Omental fat pad (tissue), 4 donors: ENCODE measurements around the gene VIPR2. TPM values are rescaled to one million over a fixed set of nuclear protein-coding genes. Genes with fewer than 3 reads are reported as not detected.

Experiments
- ATAC-seq: fragments of 150-250 bp; one replicate; pipeline ENCODE4 v1.9.1; 2016; ENCODE audit warnings: mild to moderate bottlenecking, moderate library complexity; ENCODE audit not compliant: low FRiP score
- DNase-seq: peaks from one replicate; pipeline ENCODE4 v3.0.0-alpha.2; 2019; ENCODE audit warnings: low spot score
- total RNA-seq, 4 donors: library from RNA; depleted of rRNA; stranded (reverse); fragments of >200 nt; gene quantifications; one replicate each; pipeline ENCODE4 v1.1.0, GENCODE V29; 2016
- TF ChIP-seq, protein P1 (sequence below), 3 donors: fragments of 450-650 bp; IDR thresholded peaks; one replicate each; pipeline ENCODE4 v1.5.1; 2016 to 2017; ENCODE audit warnings: antibody characterized with exemption in 3 of 3, mild to moderate bottlenecking in 3 of 3, moderate library complexity in 2 of 3

The VIPR2 gene
- total RNA-seq, 4 donors from 2014 or later: 3.6 to 71.0 (median 24.6) TPM

DNA sequence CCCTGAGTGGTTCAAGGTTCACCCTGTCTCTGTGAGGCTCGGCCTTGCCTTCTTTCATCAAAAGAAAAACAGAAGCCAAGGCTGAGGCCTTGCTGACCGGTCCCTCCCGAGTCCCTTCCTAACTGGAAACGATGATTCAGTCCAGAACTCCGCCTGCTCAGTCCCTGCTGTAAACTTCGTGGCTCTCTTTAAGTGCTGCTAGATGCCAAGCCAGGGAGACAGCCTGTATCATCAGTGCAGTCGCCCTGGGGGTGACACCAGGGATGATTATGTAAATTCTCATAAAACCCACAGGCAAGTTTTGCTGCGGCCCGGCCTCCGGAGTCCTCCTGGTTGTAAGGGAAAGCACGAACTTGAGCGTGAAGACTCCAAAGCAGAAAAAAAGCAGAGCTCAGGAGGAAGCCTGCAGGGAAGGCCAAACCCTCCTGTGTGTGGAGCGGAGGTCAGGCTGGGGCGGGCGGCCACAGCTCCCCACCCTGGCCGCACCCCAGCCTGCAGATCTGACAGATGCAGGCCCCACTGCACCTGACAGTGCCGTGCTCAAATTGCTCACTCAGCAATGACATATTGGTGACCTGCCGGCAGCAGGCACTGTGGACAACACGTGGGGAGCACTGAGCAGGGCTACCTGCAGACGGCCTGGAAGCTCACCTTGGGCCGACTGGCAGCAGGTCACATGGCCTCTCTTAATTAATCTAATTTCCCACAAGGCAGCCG is 164.9 kb downstream of the VIPR2 start:
- no peak for DNase-seq
- no peak for ATAC-seq
- TF ChIP-seq, protein P1, sequence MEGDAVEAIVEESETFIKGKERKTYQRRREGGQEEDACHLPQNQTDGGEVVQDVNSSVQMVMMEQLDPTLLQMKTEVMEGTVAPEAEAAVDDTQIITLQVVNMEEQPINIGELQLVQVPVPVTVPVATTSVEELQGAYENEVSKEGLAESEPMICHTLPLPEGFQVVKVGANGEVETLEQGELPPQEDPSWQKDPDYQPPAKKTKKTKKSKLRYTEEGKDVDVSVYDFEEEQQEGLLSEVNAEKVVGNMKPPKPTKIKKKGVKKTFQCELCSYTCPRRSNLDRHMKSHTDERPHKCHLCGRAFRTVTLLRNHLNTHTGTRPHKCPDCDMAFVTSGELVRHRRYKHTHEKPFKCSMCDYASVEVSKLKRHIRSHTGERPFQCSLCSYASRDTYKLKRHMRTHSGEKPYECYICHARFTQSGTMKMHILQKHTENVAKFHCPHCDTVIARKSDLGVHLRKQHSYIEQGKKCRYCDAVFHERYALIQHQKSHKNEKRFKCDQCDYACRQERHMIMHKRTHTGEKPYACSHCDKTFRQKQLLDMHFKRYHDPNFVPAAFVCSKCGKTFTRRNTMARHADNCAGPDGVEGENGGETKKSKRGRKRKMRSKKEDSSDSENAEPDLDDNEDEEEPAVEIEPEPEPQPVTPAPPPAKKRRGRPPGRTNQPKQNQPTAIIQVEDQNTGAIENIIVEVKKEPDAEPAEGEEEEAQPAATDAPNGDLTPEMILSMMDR (IDR thresholded peaks at IDR 0.05): no peak

DNA sequence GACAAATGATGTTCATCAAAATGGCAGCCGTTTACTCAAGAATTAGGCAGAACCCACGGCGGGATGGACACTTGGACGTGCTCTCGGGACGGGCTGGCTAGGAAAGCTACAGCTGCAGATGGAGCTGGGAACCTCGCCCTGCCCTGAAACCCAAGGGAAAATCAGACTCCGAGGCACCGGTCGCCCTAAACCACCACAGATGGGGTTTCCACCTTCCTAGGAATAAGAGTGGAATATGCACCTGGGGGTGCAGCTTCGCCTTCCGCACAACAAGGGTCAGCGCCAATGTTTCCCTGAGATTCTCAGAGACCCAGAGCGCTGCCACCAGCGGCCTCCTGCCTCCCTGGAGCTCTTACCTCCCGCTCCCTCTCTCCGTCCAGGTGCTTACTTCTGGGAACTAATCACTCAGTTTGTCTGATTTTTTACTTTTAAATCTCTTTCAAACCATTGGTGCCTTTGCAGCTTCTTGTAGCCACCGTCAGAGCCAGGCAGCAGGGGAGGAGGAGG is 165.6 kb downstream of the VIPR2 start:
- no peak for ATAC-seq

More for the DNA sequence above, 165.6 kb downstream of the VIPR2 start:
- no peak for DNase-seq
- TF ChIP-seq, protein P1 (IDR thresholded peaks at IDR 0.05): no peak
